ENCODE data around the gene OVCH1.

The OVCH1 gene

GRCh38 chr12:29451888-29452287 is 45.6 kb downstream of the OVCH1 start:
- Histone ChIP-seq H3K4me3 (ENCODE audit: low read length) (no peak overlapping the region), H3K9ac (ENCODE audit: low read length) (no peak overlapping the region), H2AFZ (ENCODE audit: low read depth, low read length) (no peak overlapping the region), H3K4me1 (ENCODE audit: low read length) (peaks cover 6% of the 10 kb centered on the region; the same call in 1 of the 2 replicates), H3K79me2 (ENCODE audit: low read length) (no peaks in the 10 kb centered on the region), H4K20me1 (ENCODE audit: insufficient read depth, low read length) (no peaks in the 10 kb centered on the region), H3K4me2 (ENCODE audit: low read length) (no peak overlapping the region), H3K27me3 (ENCODE audit: low read depth, low read length) (peaks cover 8% of the 10 kb centered on the region), H3K9me3 (ENCODE audit: insufficient read depth, low read length) (no peaks in the 10 kb centered on the region), H3K27ac (ENCODE audit: low read length) (no peak overlapping the region), H3K36me3 (replicated peaks; ENCODE audit: low read depth, low read length) (no peaks in the 10 kb centered on the region)
- TF ChIP-seq CTCF (IDR thresholded peaks at IDR 0.05; ENCODE audit: low read depth, low read length) (no peak), EZH2phosphoT487 (IDR thresholded peaks at IDR 0.05; ENCODE audit: low read depth) (no peak)

- Histone ChIP-seq H4K20me1 (ENCODE audit: insufficient read depth, low read length) (no peaks in the 10 kb centered on the region), H3K4me2 (ENCODE audit: low read length) (no peak overlapping the region), H3K79me2 (ENCODE audit: low read length) (no peaks in the 10 kb centered on the region), H3K27ac (ENCODE audit: low read length) (no peak overlapping the region), H3K4me3 (ENCODE audit: low read length) (no peak overlapping the region), H3K9ac (ENCODE audit: low read length) (no peak overlapping the region), H2AFZ (ENCODE audit: low read depth, low read length) (no peak overlapping the region), H3K27me3 (ENCODE audit: low read depth, low read length) (peaks cover under 1% of the 10 kb centered on the region; the same call in 1 of the 2 replicates), H3K36me3 (replicated peaks; ENCODE audit: low read depth, low read length) (no peaks in the 10 kb centered on the region), H3K4me1 (ENCODE audit: low read length) (peaks cover 6% of the 10 kb centered on the region; the same call in 1 of the 2 replicates), H3K9me3 (ENCODE audit: insufficient read depth, low read length) (no peaks in the 10 kb centered on the region)
- TF ChIP-seq CTCF (IDR thresholded peaks at IDR 0.05; ENCODE audit: low read depth, low read length) = no peak
- TF ChIP-seq EZH2phosphoT487 (IDR thresholded peaks at IDR 0.05; ENCODE audit: low read depth) = no peak
Measured at GRCh38 chr12:29448157-29448556, 49.3 kb downstream of the OVCH1 start.

GRCh38 chr12:29447285-29447975 is 50.1 kb downstream of the OVCH1 start:
- no peaks in the 10 kb centered on the region for H4K20me1 ChIP-seq (ENCODE audit: insufficient read depth, low read length)
- peaks cover 6% of the 10 kb centered on the region; the same call in 1 of the 2 replicates for H3K4me1 ChIP-seq (ENCODE audit: low read length)
- no peaks in the 10 kb centered on the region for H3K9me3 ChIP-seq (ENCODE audit: insufficient read depth, low read length)
- no peaks in the 10 kb centered on the region for H3K79me2 ChIP-seq (ENCODE audit: low read length)
- H3K4me2 ChIP-seq (ENCODE audit: low read length) = no peak overlapping the region
- no peak overlapping the region for H3K27ac ChIP-seq (ENCODE audit: low read length)
- no peak overlapping the region for H3K9ac ChIP-seq (ENCODE audit: low read length)
- H3K4me3 ChIP-seq (ENCODE audit: low read length) = no peak overlapping the region
- no peak overlapping the region for H2AFZ ChIP-seq (ENCODE audit: low read depth, low read length)
- H3K36me3 ChIP-seq (replicated peaks; ENCODE audit: low read depth, low read length) = no peaks in the 10 kb centered on the region
- H3K27me3 ChIP-seq (ENCODE audit: low read depth, low read length) = no peaks in the 10 kb centered on the region
- no peak for TF ChIP-seq EZH2phosphoT487 (IDR thresholded peaks at IDR 0.05; ENCODE audit: low read depth)
- TF ChIP-seq CTCF (IDR thresholded peaks at IDR 0.05; ENCODE audit: low read depth, low read length) = no peak

GRCh38 chr12:29439506-29439905 is 58.0 kb downstream of the OVCH1 start:
- no peak overlapping the region for H3K4me2 ChIP-seq (ENCODE audit: low read length)
- H3K27ac ChIP-seq (ENCODE audit: low read length) = no peak overlapping the region
- H4K20me1 ChIP-seq (ENCODE audit: insufficient read depth, low read length) = no peaks in the 10 kb centered on the region
- no peaks in the 10 kb centered on the region for H3K4me1 ChIP-seq (ENCODE audit: low read length)
- H3K9ac ChIP-seq (ENCODE audit: low read length) = no peak overlapping the region
- no peaks in the 10 kb centered on the region for H3K27me3 ChIP-seq (ENCODE audit: low read depth, low read length)
- H3K36me3 ChIP-seq (replicated peaks; ENCODE audit: low read depth, low read length) = no peaks in the 10 kb centered on the region
- H3K9me3 ChIP-seq (ENCODE audit: insufficient read depth, low read length) = no peaks in the 10 kb centered on the region
- TF ChIP-seq CTCF (IDR thresholded peaks at IDR 0.05; ENCODE audit: low read depth, low read length) (no peak), EZH2phosphoT487 (IDR thresholded peaks at IDR 0.05; ENCODE audit: low read depth) (no peak)
- H2AFZ ChIP-seq (ENCODE audit: low read depth, low read length) = no peak overlapping the region
- H3K4me3 ChIP-seq (ENCODE audit: low read length) = no peak overlapping the region
- no peaks in the 10 kb centered on the region for H3K79me2 ChIP-seq (ENCODE audit: low read length)
